Bronchial epithelial cell (primary cell): ENCODE measurements around the gene CACHD1. TPM values are rescaled to one million over a fixed set of nuclear protein-coding genes. Genes with fewer than 3 reads are reported as not detected.

Source experiments
- DNase-seq: peaks from one replicate; pipeline ENCODE4 v3.0.0-alpha.2; 2010; ENCODE audit warnings: low read depth
- FAIRE-seq: peaks from 2 replicates; lab custom pipeline; 2011; peaks lifted over from hg19 to GRCh38; lab: Jason Lieb, UNC
- H3K27me3 ChIP-seq: 2 replicates; pipeline ENCODE4 v1.5.1; 2011; ENCODE audit warnings: low read length; ENCODE audit not compliant: control insufficient read depth, insufficient read depth
- H3K36me3 ChIP-seq: 2 replicates; pipeline ENCODE4 v1.5.1; 2011; ENCODE audit warnings: low read length; ENCODE audit not compliant: control insufficient read depth, insufficient read depth
- H3K4me3 ChIP-seq: 2 replicates; pipeline ENCODE4 v1.5.1; 2011; ENCODE audit warnings: mild to moderate bottlenecking, low read depth, low read length, control low read depth
- CTCF ChIP-seq: IDR thresholded peaks from 2 replicates; pipeline ENCODE4 v1.5.1; 2011; ENCODE audit warnings: mild to moderate bottlenecking, moderate library complexity, low read length, control low read depth, inconsistent platforms; ENCODE audit not compliant: insufficient read depth, severe bottlenecking
- total RNA-seq: library from RNA; depleted of rRNA; stranded (reverse); fragments of >200 nt; gene quantifications from 2 replicates; pipeline ENCODE4 v1.2.1, GENCODE V29; 2014

The CACHD1 gene
- total RNA-seq, 1 donor from 2014 or later, result 1.8 TPM

GRCh38 chr1:64474133-64474532 lies 4.2 kb downstream of the CACHD1 start:
- Histone ChIP-seq H3K4me3 (no peak overlapping the region), H3K27me3 (no peaks in the 10 kb centered on the region), H3K36me3 (no peaks in the 10 kb centered on the region)
- DNase-seq, result no peak
- FAIRE-seq, result no peak
- TF ChIP-seq CTCF, result no peak

- no peaks in the 10 kb centered on the region for H3K36me3 ChIP-seq
- no peaks in the 10 kb centered on the region for H3K27me3 ChIP-seq
- DNase-seq (peak; percentile 60), FAIRE-seq (peak; percentile 50)
- no peak for TF ChIP-seq CTCF
- no peak overlapping the region for H3K4me3 ChIP-seq
Observed at GRCh38 chr1:64474665-64475439, 4.9 kb downstream of the CACHD1 start.

GRCh38 chr1:64476251-64476952 lies 6.5 kb downstream of the CACHD1 start:
- Histone ChIP-seq H3K4me3 (no peak overlapping the region), H3K27me3 (no peaks in the 10 kb centered on the region), H3K36me3 (no peaks in the 10 kb centered on the region)
- FAIRE-seq (peak; percentile 47), DNase-seq (peak; percentile 89)
- no peak for TF ChIP-seq CTCF

- DNase-seq, result no peak
- peak; percentile 32 for FAIRE-seq
- Histone ChIP-seq H3K27me3 (no peaks in the 10 kb centered on the region), H3K36me3 (no peaks in the 10 kb centered on the region), H3K4me3 (no peak overlapping the region)
- TF ChIP-seq CTCF, result no peak
Observed at GRCh38 chr1:64478594-64479470, 8.9 kb downstream of the CACHD1 start.

- no peak for DNase-seq
- no peak for TF ChIP-seq CTCF
Observed at GRCh38 chr1:64479874-64480273, 9.9 kb downstream of the CACHD1 start.

More at GRCh38 chr1:64479874-64480273, 9.9 kb downstream of the CACHD1 start:
- no peak for FAIRE-seq
- H3K27me3 ChIP-seq, result no peaks in the 10 kb centered on the region
- no peaks in the 10 kb centered on the region for H3K36me3 ChIP-seq
- H3K4me3 ChIP-seq, result no peak overlapping the region
